Tibial nerve (tissue), 4 donors: ENCODE measurements around the gene FAM131C. TPM values are rescaled to one million over a fixed set of nuclear protein-coding genes. Genes with fewer than 3 reads are reported as not detected.
"Not testable (repeated sequence)": the region's sequence is repeated elsewhere in the genome, so short reads cannot be mapped to it uniquely, and the experiment has no call there.

Experiments
- DNase-seq, 2 donors: peaks; one replicate each; pipeline ENCODE4 v3.0.0-alpha.2; 2019; ENCODE audit warnings: low spot score in 2 of 2
- H3K27ac ChIP-seq, 4 donors: fragments of 200-600 bp; sonication (generic) in 3 of 4; one replicate each; pipeline ENCODE4 v1.5.1; 2017 to 2019; ENCODE audit warnings: mild to moderate bottlenecking in 1 of 4
- H3K27me3 ChIP-seq, 2 donors: fragments of 200-600 bp; sonication (generic) in 1 of 2; one replicate each; pipeline versions ENCODE4 v1.5.1 to v1.6.0; 2017 to 2019
- H3K36me3 ChIP-seq, 3 donors: fragments of 200-600 bp; sonication (generic); one replicate each; pipeline ENCODE4 v1.5.1; 2018 to 2019
- H3K4me1 ChIP-seq, 4 donors: fragments of 200-600 bp; sonication (generic) in 3 of 4; one replicate each; pipeline ENCODE4 v1.5.1; 2017 to 2019
- H3K4me3 ChIP-seq, 4 donors: fragments of 200-600 bp; sonication (generic) in 3 of 4; one replicate each; pipeline ENCODE4 v1.5.1; 2017 to 2019; ENCODE audit warnings: mild to moderate bottlenecking in 1 of 4, moderate library complexity in 1 of 4
- H3K9me3 ChIP-seq, 4 donors: fragments of 200-600 bp; sonication (generic) in 3 of 4; one replicate each; pipeline ENCODE4 v1.5.1; 2017 to 2019
- CTCF ChIP-seq, 5 experiments: fragments of 200-600 bp in 3 of 5; fragments of 450-650 bp in 2 of 5; sonication (generic) in 3 of 5; IDR thresholded peaks; one replicate each; pipeline ENCODE4 v1.5.1; 2016 to 2019; ENCODE audit warnings: antibody characterized with exemption in 5 of 5, mild to moderate bottlenecking in 3 of 5, moderate library complexity in 2 of 5
- EP300 ChIP-seq, 2 donors: sonication (generic); formaldehyde crosslinking; IDR thresholded peaks; one replicate each; pipeline ENCODE4 v1.6.1; 2017; ENCODE audit warnings: antibody characterized with exemption in 2 of 2, mild to moderate bottlenecking in 1 of 2
- POLR2A ChIP-seq, 2 donors: fragments of 450-650 bp; IDR thresholded peaks; one replicate each; pipeline ENCODE4 v1.6.1; 2017; ENCODE audit warnings: antibody characterized with exemption in 2 of 2, mild to moderate bottlenecking in 2 of 2, moderate library complexity in 2 of 2
- whole genome bisulfite sequencing, 2 donors: methylation state at CpG; one replicate each; pipeline ENCODE4 v1.1.5; 2018; 5-methylcytosine and 5-hydroxymethylcytosine counted together
- total RNA-seq, 4 donors: library from RNA; depleted of rRNA; stranded (reverse); fragments of >200 nt; gene quantifications; one replicate each; pipeline ENCODE4 v1.1.0, GENCODE V29; 2016

Gene FAM131C
- total RNA-seq, 4 donors from 2014 or later, result not detected

- no peaks in the 10 kb centered on the region for H3K27me3 ChIP-seq
- no peaks in the 10 kb centered on the region for H3K36me3 ChIP-seq
- TF ChIP-seq EP300 (IDR thresholded peaks at IDR 0.05), result no peak
- no peak for TF ChIP-seq POLR2A (IDR thresholded peaks at IDR 0.05)
- TF ChIP-seq CTCF (IDR thresholded peaks at IDR 0.05), result no peak
- H3K27ac ChIP-seq, result no peak overlapping the region
- no peak for DNase-seq
- H3K9me3 ChIP-seq, result no peaks in the 10 kb centered on the region
- H3K4me1 ChIP-seq, result peaks cover 0 to 7% (median 0%) of the 10 kb centered on the region in 4 donors
- H3K4me3 ChIP-seq, result no peak overlapping the region
- WGBS, 2 donors, result 92 to 96% methylated on average over 3 of the region's 3 CpGs
Measured at GRCh38 chr1:16061266-16061665, 12.2 kb downstream of the FAM131C start.

- WGBS, 2 donors, result 67 to 76% methylated on average over 14 to 16 of the region's 20 CpGs
- H3K27me3 ChIP-seq, H3K4me3 ChIP-seq, H3K27ac ChIP-seq, DNase-seq, H3K4me1 ChIP-seq, H3K9me3 ChIP-seq, H3K36me3 ChIP-seq: not testable (repeated sequence)
Measured at GRCh38 chr1:16058394-16059120, 14.9 kb downstream of the FAM131C start.

GRCh38 chr1:16057314-16057915 lies 16.0 kb downstream of the FAM131C start:
- 70 to 82% methylated on average over 7 of the region's 7 CpGs for WGBS, 2 donors
- not testable (repeated sequence) for H3K4me3 ChIP-seq, H3K27me3 ChIP-seq, DNase-seq, H3K27ac ChIP-seq, H3K4me1 ChIP-seq, H3K36me3 ChIP-seq, H3K9me3 ChIP-seq

- not testable (repeated sequence) for H3K4me1 ChIP-seq, H3K27ac ChIP-seq
- 71 to 72% methylated on average over 3 to 4 of the region's 4 CpGs for WGBS, 2 donors
Measured at GRCh38 chr1:16056521-16056912, 16.9 kb downstream of the FAM131C start.

GRCh38 chr1:16055613-16056520 lies 17.6 kb downstream of the FAM131C start:
- no peaks in the 10 kb centered on the region for H3K9me3 ChIP-seq
- H3K4me3 ChIP-seq, result no peak overlapping the region
- peak; percentile 72 to 93 for DNase-seq
- peaks cover 0 to 4% (median 0%) of the 10 kb centered on the region in 4 donors for H3K4me1 ChIP-seq
- no peak for TF ChIP-seq EP300 (IDR thresholded peaks at IDR 0.05)
- peak; percentile 89 to 96 (median 93) for TF ChIP-seq CTCF (IDR thresholded peaks at IDR 0.05)
- WGBS, 2 donors, result 29 to 44% methylated on average over 16 to 18 of the region's 18 CpGs
- H3K27me3 ChIP-seq, result no peaks in the 10 kb centered on the region
- H3K36me3 ChIP-seq, result no peaks in the 10 kb centered on the region
- H3K27ac ChIP-seq, result no peak overlapping the region

More at GRCh38 chr1:16056521-16056912, 16.9 kb downstream of the FAM131C start:
- H3K9me3 ChIP-seq, H3K27me3 ChIP-seq, DNase-seq, H3K36me3 ChIP-seq, H3K4me3 ChIP-seq: not testable (repeated sequence)

GRCh38 chr1:16054598-16055540 lies 18.6 kb downstream of the FAM131C start:
- peaks cover 0 to 4% (median 0%) of the 10 kb centered on the region in 4 donors for H3K4me1 ChIP-seq
- WGBS, 2 donors, result 72 to 82% methylated on average over 7 of the region's 7 CpGs
- TF ChIP-seq POLR2A (IDR thresholded peaks at IDR 0.05), result no peak
- TF ChIP-seq CTCF (IDR thresholded peaks at IDR 0.05), result no peak
- no peak for TF ChIP-seq EP300 (IDR thresholded peaks at IDR 0.05)
- no peaks in the 10 kb centered on the region for H3K9me3 ChIP-seq
- no peak overlapping the region for H3K27ac ChIP-seq
- H3K27me3 ChIP-seq, result no peaks in the 10 kb centered on the region
- H3K36me3 ChIP-seq, result no peaks in the 10 kb centered on the region
- DNase-seq, result no peak
- H3K4me3 ChIP-seq, result no peak overlapping the region
